DMS 273 (cell line): Measurements from ENCODE around the gene CFI.
"Not testable (repeated sequence)": the region's sequence is repeated elsewhere in the genome, so short reads cannot be mapped to it uniquely, and the experiment has no call there.

Source experiments
- DNase-seq: peaks from one replicate; lab custom pipeline; 2025; ENCODE audit not compliant: unreplicated experiment; lab: John Stamatoyannopoulos, UW

Gene CFI

DNA sequence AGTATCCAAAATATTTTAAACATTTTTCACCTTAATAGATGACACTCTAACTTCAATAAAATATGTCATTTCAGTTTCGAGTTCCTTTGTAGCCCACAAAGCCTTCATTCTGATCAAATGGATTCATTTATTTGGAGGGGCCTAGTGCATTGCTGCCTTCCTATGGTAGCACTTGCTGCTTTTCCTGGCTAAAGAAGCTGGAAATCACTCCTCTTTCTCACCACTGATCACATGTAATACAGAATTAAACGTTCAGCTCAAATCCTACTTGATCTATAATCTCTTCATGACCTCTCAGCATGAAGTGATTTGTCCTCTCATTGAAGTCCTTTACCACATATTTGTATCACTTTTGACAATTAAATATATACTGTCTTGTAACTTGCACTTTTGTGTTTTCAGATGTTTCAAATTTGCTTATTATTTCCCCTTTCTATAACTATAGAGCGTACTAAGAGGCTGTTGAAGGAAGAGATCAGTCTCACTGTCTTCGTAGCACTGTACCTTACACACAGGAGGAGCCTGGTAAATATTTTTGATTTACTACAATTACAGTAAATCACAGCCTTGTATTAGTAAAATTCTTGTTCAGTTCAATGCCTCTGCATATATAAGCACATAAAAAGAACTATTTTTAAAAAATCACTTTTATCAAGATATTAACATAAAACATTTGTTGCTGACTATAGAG is 555 bp downstream of the CFI start:
- no peak for DNase-seq

GRCh38 chr4:109798866-109799265 is 2.9 kb downstream of the CFI start:
- DNase-seq = no peak

DNA sequence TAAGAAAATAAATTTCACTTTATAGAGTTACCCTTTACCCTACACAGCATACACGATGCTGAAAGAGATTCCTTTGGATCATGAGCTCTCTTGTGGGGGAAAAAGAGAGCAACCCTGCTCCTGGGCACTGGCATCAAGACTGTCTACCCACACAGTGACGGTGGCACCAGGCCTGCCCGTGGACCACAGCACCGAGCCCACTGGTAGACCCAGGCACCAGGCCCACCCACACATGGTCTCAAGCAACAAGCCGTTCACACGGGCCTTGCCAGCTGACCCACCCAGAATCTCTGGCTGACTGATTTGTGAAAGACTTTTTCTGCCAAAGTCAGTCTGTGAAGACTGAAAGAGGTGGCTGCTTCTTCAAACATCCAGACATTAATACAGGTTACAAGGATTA is 6.7 kb downstream of the CFI start:
- DNase-seq = no peak

DNA sequence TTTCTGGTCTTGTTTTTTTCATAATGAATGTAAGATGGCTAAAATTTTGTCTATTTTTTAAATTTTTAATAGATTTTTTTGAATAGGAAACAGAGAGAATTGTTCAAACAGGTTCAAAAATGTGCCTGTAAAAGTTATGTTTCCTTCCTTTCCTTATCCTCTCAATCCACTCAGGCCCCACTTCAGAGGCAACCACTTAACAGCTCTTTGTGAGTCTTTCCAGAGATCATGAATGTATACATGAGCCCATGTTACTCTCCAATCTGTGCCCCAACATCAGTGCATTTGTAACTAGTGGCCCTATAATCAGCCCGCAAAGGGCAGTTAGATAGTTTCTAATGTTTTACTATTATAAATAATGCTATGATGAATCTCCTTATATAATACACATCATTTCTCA is 14.0 kb downstream of the CFI start:
- DNase-seq = no peak

GRCh38 chr4:109786846-109787245 is 15.0 kb downstream of the CFI start:
- DNase-seq = no peak

DNA sequence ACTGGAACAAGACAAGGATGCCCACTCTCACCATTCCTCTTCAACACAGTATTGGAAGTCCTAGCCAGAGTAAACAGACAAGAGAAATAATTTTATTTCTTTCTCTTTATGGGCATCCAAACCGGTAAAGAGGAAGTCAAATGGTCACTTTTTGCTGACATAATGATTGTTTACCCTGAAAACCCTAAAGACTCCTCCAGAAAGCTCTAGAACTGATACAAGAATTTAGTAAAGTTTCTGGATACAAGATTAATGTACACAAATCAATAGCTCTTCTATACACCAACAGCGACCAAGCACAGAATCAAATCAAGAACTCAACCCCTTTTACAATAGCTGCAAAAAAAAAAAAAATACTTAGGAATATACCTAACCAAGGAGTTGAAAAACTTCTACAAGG is 19.7 kb downstream of the CFI start:
- DNase-seq = not testable (repeated sequence)

DNA sequence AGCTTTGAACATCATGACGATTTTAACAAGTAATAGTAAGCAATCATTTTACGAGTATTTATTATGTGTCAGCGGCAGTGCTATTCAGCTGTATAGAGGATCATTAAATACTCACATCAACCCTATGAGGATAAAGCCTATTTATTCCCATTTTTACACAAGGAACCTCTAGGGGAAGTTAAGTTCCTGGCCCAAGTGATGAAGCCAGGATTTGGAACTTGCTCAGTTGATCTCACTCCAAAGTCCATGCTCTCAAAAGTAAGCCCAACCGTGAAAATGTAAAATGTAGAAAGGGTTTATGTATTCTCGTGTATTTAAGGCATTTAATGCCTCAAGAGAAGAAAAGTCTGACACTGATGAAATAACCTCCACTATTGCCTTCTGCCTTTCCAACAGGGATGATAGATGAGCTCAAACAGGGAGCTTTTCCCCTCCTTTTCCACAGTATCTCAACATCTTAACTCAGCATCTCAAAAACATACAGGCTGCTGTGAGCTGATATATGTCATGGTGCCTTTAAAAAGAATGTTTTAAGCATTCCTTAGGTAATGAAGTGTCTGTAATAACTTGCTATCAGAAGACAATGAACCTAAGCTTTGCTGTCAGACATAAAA is 36.9 kb downstream of the CFI start:
- no peak for DNase-seq

DNA sequence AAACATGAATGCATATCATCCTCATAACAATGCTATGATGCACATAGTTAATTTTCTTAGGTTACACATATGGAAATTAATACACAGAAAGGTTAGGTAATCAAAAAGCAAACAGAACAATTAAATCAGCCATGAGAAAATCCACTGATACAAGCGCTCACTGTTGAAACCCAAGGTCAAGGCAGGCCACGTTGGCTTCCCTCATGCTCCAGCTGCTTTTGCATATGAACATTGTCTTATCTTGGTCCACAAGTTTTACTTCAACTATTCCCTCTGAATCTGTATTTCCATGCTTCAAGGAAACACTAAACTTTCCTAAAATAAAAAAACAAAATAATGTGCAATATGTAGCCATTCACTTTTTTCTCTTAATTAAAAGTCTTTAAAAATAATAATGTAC is 37.4 kb downstream of the CFI start:
- DNase-seq = no peak

GRCh38 chr4:109760682-109761081 is 41.1 kb downstream of the CFI start:
- no peak for DNase-seq

GRCh38 chr4:109755656-109756055 is 46.1 kb downstream of the CFI start:
- no peak for DNase-seq

GRCh38 chr4:109754093-109754857 is 47.5 kb downstream of the CFI start:
- no peak for DNase-seq

DNA sequence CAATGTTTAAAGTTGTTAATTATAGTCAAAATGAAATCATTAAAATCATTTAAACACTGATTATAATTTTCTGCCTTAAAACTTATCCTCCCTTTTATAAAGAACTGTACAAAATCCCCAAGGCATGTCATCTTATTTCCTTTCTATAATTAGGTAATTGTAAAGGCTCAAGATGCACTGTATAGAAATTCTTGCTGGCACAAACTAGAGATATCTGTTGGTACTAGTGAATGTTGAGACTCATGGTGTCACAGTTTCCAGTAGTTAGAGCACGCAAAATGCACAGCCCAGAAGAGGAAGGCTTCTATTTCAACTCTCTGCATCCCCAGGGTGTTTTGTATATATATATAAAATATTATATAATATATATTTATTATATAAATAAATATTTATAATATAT is 49.3 kb downstream of the CFI start:
- DNase-seq = no peak

DNA sequence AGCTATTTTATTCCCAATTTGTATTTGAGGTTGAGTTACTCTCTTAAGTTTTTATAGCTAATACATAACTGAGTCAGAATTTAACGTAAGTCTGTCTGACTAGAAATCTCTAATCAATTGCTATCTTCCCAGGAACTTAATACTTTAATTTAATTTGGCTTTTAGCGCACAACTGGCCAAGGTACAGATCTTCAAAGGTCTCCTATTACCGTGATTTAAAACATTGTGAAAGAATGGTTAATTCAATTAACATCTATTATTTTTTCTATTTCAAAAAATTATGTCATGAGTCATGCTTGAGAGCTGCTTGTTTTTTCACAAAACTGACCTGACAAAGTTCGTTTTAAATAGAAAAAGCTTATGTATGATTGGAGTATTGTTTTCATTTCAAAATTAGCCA is 49.9 kb downstream of the CFI start:
- no peak for DNase-seq

- DNase-seq = no peak
These were observed 51.1 kb downstream of the CFI start for GRCh38 chr4:109750652-109751244.

DNA sequence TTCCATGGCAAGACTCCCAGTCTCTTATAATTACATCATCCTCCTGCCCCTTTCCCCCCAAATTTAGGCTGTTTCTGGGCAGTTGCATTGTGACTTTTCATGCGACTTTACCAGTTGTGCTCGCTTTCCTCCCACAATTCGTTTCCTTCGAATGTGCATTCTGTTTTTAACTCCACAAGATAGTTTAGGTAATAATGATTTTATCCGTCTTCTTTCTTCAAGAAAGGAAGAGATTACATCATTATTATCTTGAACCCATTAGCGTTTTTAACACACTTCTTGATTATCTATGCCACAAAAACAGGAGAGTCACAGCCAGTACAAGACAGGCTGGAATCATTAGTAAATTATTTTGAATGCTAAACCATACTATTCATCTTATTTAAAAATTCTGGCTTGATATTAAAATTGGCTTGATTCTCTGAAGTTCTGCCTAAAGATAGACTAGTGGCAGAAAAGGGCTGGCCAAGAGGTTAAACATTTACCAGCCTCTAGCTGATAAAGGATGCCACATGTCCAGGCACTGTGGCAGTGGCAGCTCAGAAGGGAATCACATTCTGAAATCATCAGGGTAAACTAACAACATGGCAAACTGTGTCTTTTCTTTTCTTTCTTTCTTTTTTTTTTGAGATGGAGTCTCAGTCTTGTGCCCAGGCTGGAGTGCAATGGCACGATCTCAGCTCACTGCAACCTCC is 52.3 kb downstream of the CFI start:
- no peak for DNase-seq

DNA sequence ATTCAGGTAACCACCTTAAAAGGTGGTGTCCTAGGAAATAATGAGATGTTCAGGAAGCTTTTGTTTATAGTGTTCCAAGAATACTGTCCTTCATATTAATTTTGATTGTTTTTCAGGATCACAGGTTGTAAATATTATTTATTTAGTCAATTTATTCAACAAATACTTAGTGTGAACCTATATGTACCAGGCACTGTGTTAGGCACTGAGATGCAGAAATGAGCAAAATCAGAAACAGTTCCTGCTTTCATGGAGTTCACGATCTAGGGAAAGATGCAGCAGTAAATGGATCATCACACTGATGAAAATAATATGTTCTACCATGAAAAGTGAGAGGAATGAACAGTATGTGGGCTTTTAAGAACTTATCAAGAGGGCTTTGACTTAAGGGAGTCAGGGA is 53.7 kb downstream of the CFI start:
- no peak for DNase-seq

DNA sequence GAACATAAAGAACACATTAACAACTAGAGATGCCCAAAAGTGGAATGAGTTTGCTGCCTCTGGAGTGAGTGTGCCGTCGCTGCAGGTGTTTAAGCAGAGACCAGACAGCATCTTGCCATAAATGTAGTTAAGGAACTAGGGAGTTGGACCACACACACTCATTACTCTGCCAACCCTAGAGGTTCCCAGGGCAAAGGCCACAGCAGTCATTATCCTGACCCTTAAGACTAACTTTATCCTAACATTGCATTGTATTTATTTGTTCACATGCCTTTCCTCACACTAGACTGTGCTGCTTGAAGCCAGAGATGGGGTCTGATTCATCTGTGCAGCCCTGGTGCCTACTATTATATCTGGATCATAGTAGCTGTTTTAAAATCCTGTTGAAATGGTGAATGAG is 55.1 kb downstream of the CFI start:
- DNase-seq = no peak

- DNase-seq = no peak
These were observed 56.0 kb downstream of the CFI start for GRCh38 chr4:109745830-109746229.

GRCh38 chr4:109739547-109739946 is 62.3 kb downstream of the CFI start:
- no peak for DNase-seq

DNA sequence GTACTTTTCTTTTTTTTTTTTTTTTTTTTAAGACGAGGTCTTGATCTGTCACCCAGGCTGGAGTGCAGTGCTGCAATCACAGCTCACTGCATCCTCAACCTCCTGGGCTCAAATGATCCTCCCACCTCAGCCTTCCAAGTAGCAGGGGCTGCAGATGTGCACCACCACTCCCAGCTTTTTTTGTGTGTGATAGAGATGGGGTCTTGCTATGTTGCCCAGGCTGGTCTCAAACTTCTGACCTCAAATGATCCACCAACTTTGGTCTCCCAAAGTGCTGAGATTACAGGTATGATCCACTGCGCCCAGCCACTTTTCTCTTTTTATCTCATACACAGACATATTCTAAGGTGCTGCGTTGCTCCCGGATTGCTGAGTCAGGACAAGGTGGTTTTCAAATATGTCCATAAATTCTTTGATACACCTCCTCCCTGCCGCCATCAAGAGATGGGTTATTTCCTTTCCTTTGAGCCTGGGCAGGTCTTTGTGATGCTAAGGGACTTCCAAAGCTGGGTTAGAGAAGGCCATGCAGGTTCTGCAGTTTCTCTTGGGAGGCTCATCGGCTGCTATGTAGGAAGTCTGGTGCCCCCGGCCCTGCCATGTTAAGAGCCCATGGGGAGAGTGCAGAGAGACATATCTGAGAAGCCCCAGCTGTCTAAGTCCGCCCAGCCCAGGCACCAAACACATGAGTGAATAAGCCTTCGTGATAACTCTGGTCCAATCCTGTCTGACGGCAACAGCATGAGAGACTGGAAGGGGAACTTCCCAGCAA is 63.5 kb downstream of the CFI start:
- no peak for DNase-seq
